ENCODE measurements around the gene COL4A2.

DNA sequence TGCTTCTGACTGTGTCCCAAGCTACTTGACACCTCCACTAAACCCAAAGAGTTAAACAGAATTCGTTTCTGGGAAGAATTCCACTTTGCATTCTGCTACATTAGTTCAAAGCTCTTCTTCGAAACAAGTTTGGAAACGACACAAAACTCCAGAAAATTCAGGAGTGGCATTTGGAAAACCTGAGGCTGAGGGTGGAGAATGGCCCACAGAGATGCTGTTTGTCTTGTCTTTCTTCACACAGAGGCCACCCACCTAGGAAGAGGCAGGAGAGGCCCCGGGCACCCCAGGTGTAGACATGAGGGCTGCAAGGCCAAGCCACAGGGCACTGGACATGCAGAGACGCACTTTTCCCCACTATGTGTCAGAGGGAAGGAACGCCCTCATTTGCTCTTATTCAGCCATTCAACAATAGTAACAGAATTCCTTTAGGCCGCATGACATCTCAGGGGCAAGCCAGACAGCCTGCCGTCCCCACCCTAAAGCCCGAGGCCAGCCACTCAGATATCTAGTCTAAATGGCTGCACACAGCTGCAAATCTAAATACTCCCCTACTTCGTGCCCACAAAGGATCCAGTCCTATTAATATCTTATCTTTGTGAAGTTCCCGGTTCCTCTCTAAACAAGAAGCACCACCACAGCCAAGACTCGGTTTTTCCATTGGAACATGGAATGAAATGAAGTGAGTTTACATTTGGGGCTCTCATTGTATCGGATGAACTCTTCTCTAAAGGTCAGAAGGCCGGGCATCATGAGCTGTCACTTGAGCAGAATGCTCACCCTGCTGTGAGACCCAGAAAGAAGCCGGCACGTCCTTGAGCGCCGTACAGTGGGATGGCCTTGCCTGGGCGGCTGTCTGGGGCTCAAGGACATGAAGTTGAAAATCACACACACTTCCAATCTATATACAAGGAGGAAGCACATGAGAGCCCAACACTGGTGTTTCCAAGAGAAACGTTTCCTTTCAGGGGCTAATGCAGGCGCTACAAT is 20.0 kb upstream of the COL4A2 start:
- TF ChIP-seq, protein P1, sequence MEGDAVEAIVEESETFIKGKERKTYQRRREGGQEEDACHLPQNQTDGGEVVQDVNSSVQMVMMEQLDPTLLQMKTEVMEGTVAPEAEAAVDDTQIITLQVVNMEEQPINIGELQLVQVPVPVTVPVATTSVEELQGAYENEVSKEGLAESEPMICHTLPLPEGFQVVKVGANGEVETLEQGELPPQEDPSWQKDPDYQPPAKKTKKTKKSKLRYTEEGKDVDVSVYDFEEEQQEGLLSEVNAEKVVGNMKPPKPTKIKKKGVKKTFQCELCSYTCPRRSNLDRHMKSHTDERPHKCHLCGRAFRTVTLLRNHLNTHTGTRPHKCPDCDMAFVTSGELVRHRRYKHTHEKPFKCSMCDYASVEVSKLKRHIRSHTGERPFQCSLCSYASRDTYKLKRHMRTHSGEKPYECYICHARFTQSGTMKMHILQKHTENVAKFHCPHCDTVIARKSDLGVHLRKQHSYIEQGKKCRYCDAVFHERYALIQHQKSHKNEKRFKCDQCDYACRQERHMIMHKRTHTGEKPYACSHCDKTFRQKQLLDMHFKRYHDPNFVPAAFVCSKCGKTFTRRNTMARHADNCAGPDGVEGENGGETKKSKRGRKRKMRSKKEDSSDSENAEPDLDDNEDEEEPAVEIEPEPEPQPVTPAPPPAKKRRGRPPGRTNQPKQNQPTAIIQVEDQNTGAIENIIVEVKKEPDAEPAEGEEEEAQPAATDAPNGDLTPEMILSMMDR (IDR thresholded peaks at IDR 0.05): no peak
- no peak for TF ChIP-seq POLR2A (IDR thresholded peaks at IDR 0.05)
